Thymus (tissue), 11 donors: ENCODE measurements around the gene RBM34. TPM values are rescaled to one million over a fixed set of nuclear protein-coding genes. Genes with fewer than 3 reads are reported as not detected.
"Not testable (repeated sequence)": the region's sequence is repeated elsewhere in the genome, so short reads cannot be mapped to it uniquely, and the experiment has no call there.

Experiments used
- DNase-seq, 9 donors: peaks; one replicate each; pipeline ENCODE4 v3.0.0-alpha.2; 2013; ENCODE audit warnings: low spot score in 9 of 9, low read depth in 6 of 9, missing footprints in 1 of 9
- H3K27ac ChIP-seq, 2 donors: one replicate each; pipeline ENCODE4 v1.5.1; 2013; ENCODE audit warnings: control low read depth in 1 of 2, low read depth in 1 of 2, low read length in 1 of 2, mild to moderate bottlenecking in 1 of 2, moderate library complexity in 1 of 2
- H3K27me3 ChIP-seq, 2 donors: one replicate each; pipeline ENCODE4 v1.5.1; 2013; ENCODE audit warnings: low read length in 1 of 2; ENCODE audit not compliant: control insufficient read depth in 2 of 2, insufficient read depth in 1 of 2
- H3K36me3 ChIP-seq, 2 donors: one replicate each; pipeline ENCODE4 v1.5.1; 2013; ENCODE audit warnings: low read length in 1 of 2, mild to moderate bottlenecking in 1 of 2, moderate library complexity in 1 of 2; ENCODE audit not compliant: control insufficient read depth in 2 of 2, insufficient read depth in 2 of 2
- H3K4me1 ChIP-seq, 2 donors: one replicate each; pipeline ENCODE4 v1.5.1; 2013; ENCODE audit warnings: low read length in 2 of 2; ENCODE audit not compliant: control insufficient read depth in 2 of 2, insufficient read depth in 2 of 2
- H3K4me3 ChIP-seq, 2 donors: one replicate each; pipeline ENCODE4 v1.5.1; 2013; ENCODE audit warnings: low read length in 2 of 2, control low read depth in 1 of 2, mild to moderate bottlenecking in 1 of 2
- H3K9me3 ChIP-seq, 2 donors: one replicate each; pipeline ENCODE4 v1.5.1; 2013; ENCODE audit warnings: low read length in 1 of 2, mild to moderate bottlenecking in 1 of 2; ENCODE audit not compliant: control insufficient read depth in 2 of 2, insufficient read depth in 1 of 2
- WGBS: extraction: QIAGEN DNeasy Blood & Tissue Kit; methylation state at CpG from one replicate; pipeline ENCODE4 v1.1.7; 2013; 5-methylcytosine and 5-hydroxymethylcytosine counted together
- polyA plus RNA-seq: library from polyadenylated mRNA; stranded (reverse); fragments of 200-250 nt; gene quantifications from one replicate; pipeline ENCODE4 v1.2.3, GENCODE V29; 2013
- total RNA-seq: library from RNA; stranded (reverse); fragments of 120-200 nt; gene quantifications from one replicate; pipeline ENCODE4 v1.2.4, GENCODE V29; 2013
- donor health status: healthy.

Gene RBM34
- total and polyA plus RNA-seq, 2 donors: 95.1 to 168 TPM

GRCh38 chr1:235093013-235093695, 67.9 kb downstream of the RBM34 start:
- Histone ChIP-seq H3K36me3 (no peaks in the 10 kb centered on the region), H3K4me1 (peaks cover 0 to 17% of the 10 kb centered on the region in 2 donors), H3K27ac (no peak overlapping the region), H3K4me3 (no peak overlapping the region), H3K9me3 (no peaks in the 10 kb centered on the region), H3K27me3 (peaks cover 0 to 3% of the 10 kb centered on the region in 2 donors)
- 82% methylated on average over 27 of the region's 27 CpGs for WGBS
- DNase-seq: no peak

- H3K9me3 ChIP-seq, H3K27me3 ChIP-seq, H3K36me3 ChIP-seq, H3K27ac ChIP-seq, H3K4me3 ChIP-seq, DNase-seq: not testable (repeated sequence)
- peaks cover 0 to 17% of the 10 kb centered on the region in 2 donors for H3K4me1 ChIP-seq
- over 99% methylated on average over 13 of the region's 14 CpGs for WGBS
Measured at GRCh38 chr1:235092415-235092814, 68.6 kb downstream of the RBM34 start.

DNA sequence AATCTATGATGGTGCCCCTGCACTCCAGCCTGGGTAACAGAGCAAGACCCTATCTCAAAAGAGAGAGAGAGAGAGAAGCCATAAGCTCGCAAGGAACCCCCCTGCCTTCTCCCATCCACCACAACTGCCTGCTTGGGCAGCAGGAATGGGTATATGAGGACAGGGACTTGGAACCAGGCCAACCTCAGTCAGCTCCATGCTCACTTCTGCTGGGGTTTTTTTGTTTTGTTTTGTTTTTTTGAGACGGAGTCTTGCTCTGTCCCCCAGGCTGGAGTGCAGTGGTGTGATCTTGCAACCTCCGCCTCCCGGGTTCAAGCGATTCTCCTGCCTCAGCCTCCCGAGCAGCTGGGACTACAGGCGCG, 69.0 kb downstream of the RBM34 start:
- WGBS: 97% methylated on average over 8 of the region's 8 CpGs

GRCh38 chr1:235091319-235092044, 69.6 kb downstream of the RBM34 start:
- H3K27me3 ChIP-seq, H3K9me3 ChIP-seq, H3K36me3 ChIP-seq, H3K27ac ChIP-seq, H3K4me3 ChIP-seq, DNase-seq: not testable (repeated sequence)
- H3K4me1 ChIP-seq: peaks cover 0 to 17% of the 10 kb centered on the region in 2 donors
- 97% methylated on average over 20 of the region's 20 CpGs for WGBS

More for the DNA sequence above, 69.0 kb downstream of the RBM34 start:
- H3K4me1 ChIP-seq: peaks cover 0 to 17% of the 10 kb centered on the region in 2 donors
- not testable (repeated sequence) for H3K4me3 ChIP-seq, H3K36me3 ChIP-seq, H3K27me3 ChIP-seq, H3K27ac ChIP-seq, DNase-seq, H3K9me3 ChIP-seq

DNA sequence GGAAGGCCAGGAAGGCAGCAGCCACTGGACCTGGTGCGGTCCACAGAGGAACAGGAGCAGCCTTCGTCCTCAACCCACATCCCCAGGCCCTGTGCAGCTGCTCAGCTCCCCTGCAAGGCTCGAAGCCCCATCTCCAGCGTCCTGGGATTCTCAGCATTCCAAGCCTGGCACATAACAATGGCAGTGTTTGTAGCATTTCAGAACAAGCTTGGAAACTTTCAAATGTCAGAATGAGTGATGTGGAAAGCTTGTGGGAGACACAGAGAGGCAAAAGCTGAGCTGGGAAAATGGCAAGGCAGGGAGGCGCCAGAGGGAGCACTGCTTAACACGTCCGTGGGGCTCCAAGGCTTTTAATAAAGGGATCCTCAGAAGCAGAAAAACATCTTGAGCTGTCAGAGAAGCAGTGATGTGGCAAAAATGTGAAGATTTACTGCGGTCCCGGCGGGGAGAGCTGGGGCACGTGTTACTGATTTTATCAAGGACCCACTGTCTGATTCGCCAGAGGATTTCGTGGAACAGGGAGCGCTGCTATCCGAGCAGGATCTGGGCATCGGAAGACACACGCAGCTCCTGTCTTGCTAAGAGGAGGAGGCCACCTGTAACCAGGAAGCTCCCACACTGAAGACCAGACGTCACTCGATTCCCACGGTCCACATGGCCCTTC, 70.5 kb downstream of the RBM34 start:
- Histone ChIP-seq H3K36me3 (no peaks in the 10 kb centered on the region), H3K4me3 (no peak overlapping the region), H3K27me3 (peaks cover 0 to 3% of the 10 kb centered on the region in 2 donors), H3K27ac (peak overlapping the region in 1 of 2 donors; percentile 26), H3K9me3 (no peaks in the 10 kb centered on the region), H3K4me1 (peaks cover 0 to 17% of the 10 kb centered on the region in 2 donors)
- no peak for DNase-seq
- WGBS: 37% methylated on average over 20 of the region's 20 CpGs

DNA sequence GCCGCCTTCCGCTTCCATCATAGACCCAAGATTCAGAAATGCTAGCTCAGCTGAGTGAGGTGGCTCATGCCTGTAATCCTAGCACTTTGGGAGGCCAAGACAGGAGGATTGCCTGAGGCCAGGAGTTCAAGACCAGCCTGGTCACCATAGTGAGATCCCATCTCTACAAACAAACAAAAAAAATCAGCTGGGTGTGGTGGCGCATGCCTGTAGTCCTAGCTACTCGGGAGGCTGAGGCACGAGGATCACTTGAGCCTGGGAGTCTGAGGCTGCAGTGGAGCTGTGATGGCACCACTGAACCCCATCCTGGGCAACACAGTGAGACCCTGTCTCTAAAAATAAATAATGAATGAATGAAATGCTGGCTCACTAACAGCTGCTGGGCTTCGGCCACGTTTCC, 72.1 kb downstream of the RBM34 start:
- DNase-seq: no peak
- Histone ChIP-seq H3K36me3 (no peaks in the 10 kb centered on the region), H3K9me3 (no peaks in the 10 kb centered on the region), H3K4me1 (peaks cover 1 to 20% of the 10 kb centered on the region in 2 donors), H3K4me3 (no peak overlapping the region), H3K27me3 (peaks cover 0 to 3% of the 10 kb centered on the region in 2 donors), H3K27ac (no peak overlapping the region)
- WGBS: 97% methylated on average over 7 of the region's 7 CpGs

GRCh38 chr1:235088430-235088829, 72.6 kb downstream of the RBM34 start:
- no peak overlapping the region for H3K27ac ChIP-seq
- H3K4me1 ChIP-seq: peaks cover 3 to 20% of the 10 kb centered on the region in 2 donors
- no peak for DNase-seq
- no peaks in the 10 kb centered on the region for H3K36me3 ChIP-seq
- H3K27me3 ChIP-seq: peaks cover 0 to 3% of the 10 kb centered on the region in 2 donors
- H3K9me3 ChIP-seq: no peaks in the 10 kb centered on the region
- WGBS: 82% methylated on average over 6 of the region's 6 CpGs
- H3K4me3 ChIP-seq: no peak overlapping the region

DNA sequence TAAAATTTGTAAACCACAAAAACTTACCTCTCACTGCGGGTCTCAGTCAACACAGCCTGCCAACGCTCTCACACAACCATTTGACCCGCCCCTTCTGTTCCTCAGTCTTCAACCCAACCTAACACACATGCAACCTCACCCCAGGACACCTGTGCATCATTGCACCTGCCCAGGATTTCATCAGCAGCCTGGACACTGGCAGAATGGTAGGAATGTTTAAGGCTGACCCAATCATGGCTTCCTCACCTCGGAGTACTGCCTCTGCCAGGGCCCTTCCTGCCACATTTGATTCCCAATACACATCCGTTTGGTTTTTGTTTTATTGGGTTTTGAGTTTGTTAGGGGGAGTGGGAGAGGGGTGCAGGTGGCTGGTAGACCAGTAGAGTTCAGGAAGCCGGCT, 73.1 kb downstream of the RBM34 start:
- H3K27me3 ChIP-seq: peaks cover 0 to 3% of the 10 kb centered on the region in 2 donors
- peaks cover 3 to 22% of the 10 kb centered on the region in 2 donors for H3K4me1 ChIP-seq
- H3K36me3 ChIP-seq: no peaks in the 10 kb centered on the region
- WGBS: 93% methylated on average over 6 of the region's 6 CpGs
- DNase-seq: no peak
- no peaks in the 10 kb centered on the region for H3K9me3 ChIP-seq
- no peak overlapping the region for H3K27ac ChIP-seq
- H3K4me3 ChIP-seq: no peak overlapping the region
